ENCODE results near the gene CFL1.

Gene CFL1

GRCh38 chr11:65861533-65862183, 3.7 kb upstream of the CFL1 start:
- DNase-seq, result no peak
- in situ Hi-C loops (cut with HindIII; ENCODE audit: low pct_ligation_motif_present, low pct_unique_long_range_greater_than_20kb, low sequenced_read_pairs), result no loop called here

GRCh38 chr11:65861165-65861505, 3.2 kb upstream of the CFL1 start:
- in situ Hi-C loops (cut with HindIII; ENCODE audit: low pct_ligation_motif_present, low pct_unique_long_range_greater_than_20kb, low sequenced_read_pairs), result no loop called here
- DNase-seq, result no peak

GRCh38 chr11:65860278-65861164, 2.5 kb upstream of the CFL1 start, which contains the start of gene MUS81:
Gene MUS81, plus strand, starts transcription at chr11:65860433. Its CDS starts 321 bp downstream, at chr11:65860754.
- peak; percentile 97 for DNase-seq
- in situ Hi-C loops (cut with HindIII; ENCODE audit: low pct_ligation_motif_present, low pct_unique_long_range_greater_than_20kb, low sequenced_read_pairs), result no loop called here

- in situ Hi-C loops (cut with HindIII; ENCODE audit: low pct_ligation_motif_present, low pct_unique_long_range_greater_than_20kb, low sequenced_read_pairs), result no loop called here
- DNase-seq, result no peak
These were observed 1.9 kb upstream of the CFL1 start for GRCh38 chr11:65859812-65860277.

- in situ Hi-C loops (cut with HindIII; ENCODE audit: low pct_ligation_motif_present, low pct_unique_long_range_greater_than_20kb, low sequenced_read_pairs), result no loop called here
- DNase-seq, result peak; percentile 97
These were observed 1.3 kb upstream of the CFL1 start for GRCh38 chr11:65859095-65859811.

GRCh38 chr11:65858681-65859087, 704 bp upstream of the CFL1 start:
- in situ Hi-C loops (cut with HindIII; ENCODE audit: low pct_ligation_motif_present, low pct_unique_long_range_greater_than_20kb, low sequenced_read_pairs), result no loop called here
- peak; percentile 30 for DNase-seq

- no peak for DNase-seq
- in situ Hi-C loops (cut with HindIII; ENCODE audit: low pct_ligation_motif_present, low pct_unique_long_range_greater_than_20kb, low sequenced_read_pairs), result no loop called here
These were observed 504 bp downstream of the CFL1 start for GRCh38 chr11:65857500-65857852.

GRCh38 chr11:65856689-65857499, 1.1 kb downstream of the CFL1 start:
- DNase-seq, result peak; percentile 64
- in situ Hi-C loops (cut with HindIII; ENCODE audit: low pct_ligation_motif_present, low pct_unique_long_range_greater_than_20kb, low sequenced_read_pairs), result no loop called here

- no peak for DNase-seq
- in situ Hi-C loops (cut with HindIII; ENCODE audit: low pct_ligation_motif_present, low pct_unique_long_range_greater_than_20kb, low sequenced_read_pairs), result no loop called here
These were observed 2.0 kb downstream of the CFL1 start for GRCh38 chr11:65855927-65856363.

- no peak for DNase-seq
- in situ Hi-C loops (cut with HindIII; ENCODE audit: low pct_ligation_motif_present, low pct_unique_long_range_greater_than_20kb, low sequenced_read_pairs), result no loop called here
These were observed 2.8 kb downstream of the CFL1 start for GRCh38 chr11:65854852-65855837.

GRCh38 chr11:65854161-65854592, 3.8 kb downstream of the CFL1 start:
- DNase-seq, result no peak
- in situ Hi-C loops (cut with HindIII; ENCODE audit: low pct_ligation_motif_present, low pct_unique_long_range_greater_than_20kb, low sequenced_read_pairs), result no loop called here

GRCh38 chr11:65853246-65853979, 4.6 kb downstream of the CFL1 start:
- DNase-seq, result no peak
- in situ Hi-C loops (cut with HindIII; ENCODE audit: low pct_ligation_motif_present, low pct_unique_long_range_greater_than_20kb, low sequenced_read_pairs), result no loop called here

- DNase-seq, result no peak
- in situ Hi-C loops (cut with HindIII; ENCODE audit: low pct_ligation_motif_present, low pct_unique_long_range_greater_than_20kb, low sequenced_read_pairs), result no loop called here
These were observed 5.3 kb downstream of the CFL1 start for GRCh38 chr11:65852508-65853245.

- no peak for DNase-seq
- in situ Hi-C loops (cut with HindIII; ENCODE audit: low pct_ligation_motif_present, low pct_unique_long_range_greater_than_20kb, low sequenced_read_pairs), result no loop called here
These were observed 6.0 kb downstream of the CFL1 start for GRCh38 chr11:65851811-65852507.

- DNase-seq, result peak; percentile 29
- in situ Hi-C loops (cut with HindIII; ENCODE audit: low pct_ligation_motif_present, low pct_unique_long_range_greater_than_20kb, low sequenced_read_pairs), result no loop called here
These were observed 6.8 kb downstream of the CFL1 start for GRCh38 chr11:65851083-65851579.
